ENCODE data around the gene AKAP1.

The AKAP1 gene

GRCh38 chr17:57085448-57086068 is 512 bp downstream of the AKAP1 start:
- H3K4me3 ChIP-seq: peak overlapping the region; percentile 87 to 97
- peak overlapping the region; percentile 97 to 98 for H3K27ac ChIP-seq
- peak in 1 of 2 experiments; percentile 30 for TF ChIP-seq CTCF (IDR thresholded peaks at IDR 0.05)
- intact Hi-C loops (cut with DNase I; ENCODE audit: low total_unique reads): no loop called here
- H3K9me3 ChIP-seq: no peaks in the 10 kb centered on the region
- H3K4me1 ChIP-seq: peaks cover 0 to 41% (median 32%) of the 10 kb centered on the region in 4 donors
- no peaks in the 10 kb centered on the region for H3K36me3 ChIP-seq
- no peaks in the 10 kb centered on the region for H3K27me3 ChIP-seq
- DNase-seq: peak; percentile 54 to 86

GRCh38 chr17:57086069-57086930 is 1.3 kb downstream of the AKAP1 start:
- Histone ChIP-seq H3K27ac (peak overlapping the region; percentile 97 to 98), H3K9me3 (no peaks in the 10 kb centered on the region), H3K36me3 (no peaks in the 10 kb centered on the region), H3K4me3 (peak overlapping the region; percentile 87 to 97), H3K4me1 (peaks cover under 1 to 49% (median 39%) of the 10 kb centered on the region in 4 donors), H3K27me3 (no peaks in the 10 kb centered on the region)
- TF ChIP-seq CTCF (IDR thresholded peaks at IDR 0.05): no peak
- intact Hi-C loops (cut with DNase I; ENCODE audit: low total_unique reads): no loop called here
- DNase-seq: peak; percentile 29 to 77

- Histone ChIP-seq H3K27me3 (no peaks in the 10 kb centered on the region), H3K27ac (peak overlapping the region; percentile 92 to 98), H3K4me1 (peaks cover 5 to 66% (median 57%) of the 10 kb centered on the region in 4 donors), H3K9me3 (no peaks in the 10 kb centered on the region), H3K4me3 (peak overlapping the region in 1 of 2 donors; percentile 97), H3K36me3 (no peaks in the 10 kb centered on the region)
- TF ChIP-seq CTCF (IDR thresholded peaks at IDR 0.05): no peak
- intact Hi-C loops (cut with DNase I; ENCODE audit: low total_unique reads): no loop called here
- DNase-seq: no peak
These were observed 3.3 kb downstream of the AKAP1 start for GRCh38 chr17:57088298-57088697.

GRCh38 chr17:57089391-57089790 is 4.3 kb downstream of the AKAP1 start:
- H3K4me3 ChIP-seq: no peak overlapping the region
- peak overlapping the region; percentile 92 to 98 for H3K27ac ChIP-seq
- no peak for DNase-seq
- no peak for TF ChIP-seq CTCF (IDR thresholded peaks at IDR 0.05)
- no peaks in the 10 kb centered on the region for H3K36me3 ChIP-seq
- no peaks in the 10 kb centered on the region for H3K9me3 ChIP-seq
- no peaks in the 10 kb centered on the region for H3K27me3 ChIP-seq
- intact Hi-C loops (cut with DNase I; ENCODE audit: low total_unique reads): no loop called here
- peaks cover 5 to 77% (median 65%) of the 10 kb centered on the region in 4 donors for H3K4me1 ChIP-seq

GRCh38 chr17:57090560-57091185 is 5.6 kb downstream of the AKAP1 start:
- no peak for DNase-seq
- Histone ChIP-seq H3K27ac (peak overlapping the region; percentile 92 to 98), H3K36me3 (no peaks in the 10 kb centered on the region), H3K9me3 (no peaks in the 10 kb centered on the region), H3K27me3 (no peaks in the 10 kb centered on the region), H3K4me1 (peaks cover 5 to 90% (median 74%) of the 10 kb centered on the region in 4 donors), H3K4me3 (peak overlapping the region in 1 of 2 donors; percentile 28)
- intact Hi-C loops (cut with DNase I; ENCODE audit: low total_unique reads): no loop called here
- no peak for TF ChIP-seq CTCF (IDR thresholded peaks at IDR 0.05)
